GM23248 (cell line): Measurements from ENCODE around the gene C1GALT1C1. TPM values are rescaled to one million over a fixed set of nuclear protein-coding genes. Genes with fewer than 3 reads are reported as not detected.

Source experiments
- DNase-seq: peaks from one replicate; pipeline ENCODE4 v3.0.0-alpha.2; 2015
- H2AFZ ChIP-seq: fragments of 200-600 bp; sonication (generic); 2 replicates; pipeline ENCODE4 v1.6.1; 2016; ENCODE audit warnings: antibody characterized with exemption
- H3F3A ChIP-seq: fragments of 200-600 bp; sonication (generic); 2 replicates; pipeline ENCODE4 v1.6.1; 2016; ENCODE audit warnings: mild to moderate bottlenecking, antibody characterized with exemption, mixed run types; ENCODE audit not compliant: insufficient read depth
- H3K27ac ChIP-seq: fragments of 200-600 bp; sonication (generic); 2 replicates; pipeline ENCODE4 v1.5.1; 2016; ENCODE audit warnings: mild to moderate bottlenecking
- H3K27me3 ChIP-seq: fragments of 200-600 bp; sonication (generic); replicated peaks from 2 replicates; pipeline ENCODE4 v1.6.1; 2016; ENCODE audit warnings: mild to moderate bottlenecking; ENCODE audit not compliant: insufficient read depth
- H3K36me3 ChIP-seq: fragments of 200-600 bp; sonication (generic); 2 replicates; pipeline ENCODE4 v1.6.1; 2016; ENCODE audit warnings: low read depth, mild to moderate bottlenecking
- H3K4me1 ChIP-seq: fragments of 200-600 bp; sonication (generic); 2 replicates; pipeline ENCODE4 v1.6.1; 2016; ENCODE audit warnings: mild to moderate bottlenecking; ENCODE audit not compliant: insufficient read depth
- H3K4me2 ChIP-seq: fragments of 200-600 bp; sonication (generic); one replicate; pipeline ENCODE4 v1.6.1; 2016; ENCODE audit warnings: mild to moderate bottlenecking; ENCODE audit not compliant: unreplicated experiment
- H3K4me3 ChIP-seq: fragments of 200-600 bp; sonication (generic); 2 replicates; pipeline ENCODE4 v1.5.1; 2016; ENCODE audit warnings: mild to moderate bottlenecking
- H3K79me2 ChIP-seq: fragments of 200-600 bp; sonication (generic); 2 replicates; pipeline ENCODE4 v1.6.1; 2016; ENCODE audit warnings: mild to moderate bottlenecking; ENCODE audit not compliant: insufficient read depth
- H3K9ac ChIP-seq: fragments of 200-600 bp; sonication (generic); 2 replicates; pipeline ENCODE4 v1.6.1; 2016; ENCODE audit warnings: mild to moderate bottlenecking
- H3K9me2 ChIP-seq: fragments of 200-600 bp; sonication (generic); 2 replicates; pipeline ENCODE4 v1.6.1; 2016; ENCODE audit warnings: mixed run types, mild to moderate bottlenecking, moderate library complexity; ENCODE audit not compliant: insufficient read depth
- H3K9me3 ChIP-seq: fragments of 200-600 bp; sonication (generic); one replicate; pipeline ENCODE4 v1.6.1; 2017; ENCODE audit warnings: low read depth
- H4K20me1 ChIP-seq: fragments of 200-600 bp; sonication (generic); 2 replicates; pipeline ENCODE4 v1.6.0; 2016; ENCODE audit not compliant: insufficient read depth
- EZH2 ChIP-seq: fragments of 200-600 bp; sonication (generic); IDR thresholded peaks from 2 replicates; pipeline ENCODE4 v1.6.1; 2018; ENCODE audit warnings: antibody characterized with exemption, mild to moderate bottlenecking; ENCODE audit not compliant: insufficient read depth, poor library complexity, severe bottlenecking
- EZH2phosphoT487 ChIP-seq: fragments of 200-600 bp; sonication (generic); IDR thresholded peaks from 2 replicates; pipeline ENCODE4 v1.6.1; 2018; ENCODE audit warnings: antibody characterized with exemption, moderate library complexity, mild to moderate bottlenecking, low read depth; ENCODE audit not compliant: insufficient read depth
- WGBS, 2 experiments: methylation state at CpG; one replicate each; pipeline ENCODE4 v1.1.6; 2015 to 2017; ENCODE audit warnings: low lambda C conversion rate in 2 of 2, low coverage in 1 of 2; ENCODE audit errors: missing lambda C conversion rate in 2 of 2; 5-methylcytosine and 5-hydroxymethylcytosine counted together
- in situ Hi-C: fragments of 300-500 bp; cut with MboI; formaldehyde crosslinking; loops from 2 replicates; pipeline ENCODE4 v1.15.0; 2020
- polyA plus RNA-seq: library from polyadenylated mRNA; unstranded; fragments of >200 nt; fragmentation: Nextera tagmentation; extraction: Ambion mirVana; gene quantifications from 2 replicates; pipeline ENCODE4 v1.2.1, GENCODE V29; 2016
- total RNA-seq: library from RNA; depleted of rRNA; stranded (reverse); fragments of >200 nt; shearing (Covaris generic); gene quantifications from 2 replicates; pipeline ENCODE4 v1.2.3, GENCODE V29; 2014; rRNA removed

Gene C1GALT1C1
- 58.3 and 69.2 TPM in 2 replicates for total RNA-seq
- 78.6 and 80.5 TPM in 2 replicates for polyA plus RNA-seq

DNA sequence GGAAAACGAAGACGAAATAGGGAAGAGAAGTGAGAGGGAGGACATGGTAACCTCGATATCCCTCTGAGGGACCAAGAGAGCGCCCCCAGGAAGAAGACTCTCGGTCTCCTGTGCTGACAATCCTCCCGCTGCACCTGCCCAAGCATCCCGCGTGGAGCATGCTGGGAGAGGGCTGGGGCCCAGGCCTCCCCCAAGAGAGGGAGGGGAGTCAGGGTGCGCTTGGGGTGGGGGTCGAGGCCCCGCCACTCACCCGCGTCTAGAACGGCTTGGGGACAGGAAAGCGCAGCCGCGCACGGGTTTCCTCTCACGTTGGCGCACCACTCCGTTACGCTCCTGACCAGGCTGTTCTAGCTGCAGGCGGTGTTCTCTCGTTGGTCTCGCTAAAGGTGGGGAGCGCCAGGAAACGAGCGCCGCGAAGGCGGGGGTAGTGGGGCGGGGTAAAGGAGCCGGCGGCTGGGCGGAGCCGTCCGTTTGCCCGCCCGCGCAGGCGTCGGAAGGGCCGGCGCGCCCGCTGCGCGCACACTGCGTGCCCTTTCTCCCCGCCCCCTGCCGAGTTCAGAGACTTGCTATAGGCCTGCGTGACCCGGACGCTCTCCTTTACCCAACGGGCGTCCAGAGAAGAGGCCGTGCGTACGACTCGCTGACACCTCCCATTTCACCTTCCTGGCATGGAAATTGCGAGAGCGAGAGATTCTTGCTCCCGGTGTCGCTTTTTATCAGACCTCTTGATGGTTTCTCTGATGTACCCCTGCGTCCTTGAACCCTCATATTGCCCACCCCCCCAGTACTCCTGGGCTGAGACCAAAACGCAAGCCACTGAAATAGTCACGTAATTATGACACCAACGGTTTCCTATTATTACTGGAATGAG, at the start of gene C1GALT1C1:
C1GALT1C1 (minus strand) TSS at position 388 of the 871 bp plus-strand sequence. CDS start 2,888 bp downstream, outside the sequence.
- no peaks in the 10 kb centered on the region for H4K20me1 ChIP-seq
- H3F3A ChIP-seq = 0 out of 2 replicates have a peak, but pooled peaks cover 7% of the 10 kb centered on the region
- H3K27ac ChIP-seq = peak within 1 kb of the TSS; percentile 91
- H3K36me3 ChIP-seq = no peaks in the 10 kb centered on the region
- TF ChIP-seq EZH2phosphoT487 (no peak), EZH2 (no peak)
- H3K79me2 ChIP-seq = peaks cover 29% of the 10 kb centered on the region
- peak; percentile 96 for DNase-seq
- in situ Hi-C loops = no loop called here
- peak within 1 kb of the TSS; percentile 84 for H3K4me2 ChIP-seq
- H3K9ac ChIP-seq = peak within 1 kb of the TSS; percentile 85
- peaks cover 38% of the 10 kb centered on the region; the same call in 1 of the 2 replicates for H3K4me1 ChIP-seq
- H3K4me3 ChIP-seq = peak within 1 kb of the TSS; percentile 80
- peak within 1 kb of the TSS; percentile 91 for H2AFZ ChIP-seq
- 0 to 1% methylated on average over 21 to 25 of the region's 68 CpGs for WGBS, 2 experiments
- no peaks in the 10 kb centered on the region for H3K9me3 ChIP-seq
- no peaks in the 10 kb centered on the region for H3K27me3 ChIP-seq
- no peaks in the 10 kb centered on the region for H3K9me2 ChIP-seq

DNA sequence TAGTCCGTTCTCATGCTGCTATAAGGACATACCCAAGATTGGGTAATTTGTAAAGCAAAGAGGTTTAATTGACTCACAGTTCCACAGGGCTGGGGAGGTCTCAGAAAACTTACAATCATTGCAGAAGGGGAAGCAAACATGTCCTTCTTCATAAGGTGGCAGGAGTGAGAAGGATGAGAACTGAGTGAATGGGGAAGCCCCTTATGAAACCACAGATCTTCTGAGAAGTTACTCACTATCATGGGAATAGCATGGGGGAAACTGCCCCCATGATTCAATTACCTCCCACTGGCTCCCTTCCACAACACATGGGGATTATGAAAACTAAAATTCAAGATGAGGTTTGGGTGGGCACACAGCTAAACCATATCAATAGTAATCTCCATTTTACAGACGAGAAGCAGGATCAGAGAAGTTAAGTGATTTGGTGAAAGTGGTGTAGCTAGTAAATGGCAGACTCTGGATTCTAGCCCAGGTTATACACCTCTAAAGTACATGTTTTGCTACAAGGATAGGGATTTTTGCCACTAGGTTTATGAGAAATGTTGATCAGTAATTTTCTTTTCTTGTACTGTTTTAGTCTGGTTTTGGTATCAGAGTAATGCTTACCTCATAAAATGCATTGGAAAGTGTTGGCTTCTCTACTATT, 47.3 kb upstream of the C1GALT1C1 start:
- H3K4me3 ChIP-seq = no peak overlapping the region
- peaks cover 9% of the 10 kb centered on the region for H3F3A ChIP-seq
- DNase-seq = no peak
- no peaks in the 10 kb centered on the region for H3K9me3 ChIP-seq
- in situ Hi-C loops = no loop called here
- no peak overlapping the region for H3K4me2 ChIP-seq
- H3K36me3 ChIP-seq = no peaks in the 10 kb centered on the region
- TF ChIP-seq EZH2 (no peak), EZH2phosphoT487 (no peak)
- peaks cover 9% of the 10 kb centered on the region for H3K4me1 ChIP-seq
- H3K79me2 ChIP-seq = no peaks in the 10 kb centered on the region
- no peaks in the 10 kb centered on the region for H4K20me1 ChIP-seq
- no peaks in the 10 kb centered on the region for H3K27me3 ChIP-seq
- no peak overlapping the region for H2AFZ ChIP-seq
- no peaks in the 10 kb centered on the region for H3K9me2 ChIP-seq
- no peak overlapping the region for H3K9ac ChIP-seq
- no peak overlapping the region for H3K27ac ChIP-seq
- WGBS, 2 experiments = 95 to 96% methylated on average over 2 of the region's 2 CpGs

DNA sequence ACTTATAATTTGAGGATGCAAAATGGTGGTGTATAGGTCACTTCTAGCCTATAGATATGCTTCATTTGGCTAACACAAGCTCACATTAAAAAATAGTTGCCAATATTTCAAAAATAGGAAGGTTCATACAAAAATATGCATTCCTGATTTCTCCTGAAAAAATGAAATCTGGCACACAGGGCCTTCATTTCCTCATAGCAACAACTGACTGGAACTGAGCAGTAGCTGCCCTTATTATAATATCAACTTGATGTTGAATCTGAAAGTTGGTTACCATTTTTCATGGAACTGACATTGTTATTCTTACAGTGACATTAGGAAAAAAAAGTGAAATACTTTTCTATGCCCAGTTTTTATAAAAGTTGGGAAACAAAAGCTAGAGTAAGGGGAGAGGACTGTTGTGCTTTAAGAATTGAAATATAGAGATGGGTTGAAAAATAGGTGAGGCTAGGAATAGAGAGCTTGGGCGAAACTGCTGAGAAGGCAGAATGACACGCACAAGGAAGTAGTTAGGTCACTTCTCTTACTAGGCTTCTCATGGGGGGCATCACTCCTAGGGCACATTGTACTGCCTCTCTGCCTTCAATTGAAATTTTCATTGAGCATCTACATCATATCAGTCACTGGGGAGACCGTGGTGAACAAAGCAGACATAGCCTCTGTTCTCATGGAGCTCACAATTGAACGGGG, 43.1 kb upstream of the C1GALT1C1 start:
- TF ChIP-seq EZH2phosphoT487 (no peak), EZH2 (no peak)
- Histone ChIP-seq H3K4me3 (no peak overlapping the region; the same call in 1 of the 2 replicates), H3K9ac (peak overlapping the region; percentile 47; the same call in 1 of the 2 replicates), H4K20me1 (no peaks in the 10 kb centered on the region), H3K27ac (peak overlapping the region; percentile 83), H2AFZ (no peak overlapping the region), H3K9me2 (no peaks in the 10 kb centered on the region), H3K27me3 (no peaks in the 10 kb centered on the region), H3F3A (peaks cover 18% of the 10 kb centered on the region), H3K36me3 (no peaks in the 10 kb centered on the region), H3K9me3 (no peaks in the 10 kb centered on the region), H3K4me1 (peaks cover 18% of the 10 kb centered on the region), H3K4me2 (peak overlapping the region; percentile 46), H3K79me2 (no peaks in the 10 kb centered on the region)
- DNase-seq = no peak
- in situ Hi-C loops = no loop called here
- 98 to 100% methylated on average over 4 of the region's 4 CpGs for WGBS, 2 experiments

DNA sequence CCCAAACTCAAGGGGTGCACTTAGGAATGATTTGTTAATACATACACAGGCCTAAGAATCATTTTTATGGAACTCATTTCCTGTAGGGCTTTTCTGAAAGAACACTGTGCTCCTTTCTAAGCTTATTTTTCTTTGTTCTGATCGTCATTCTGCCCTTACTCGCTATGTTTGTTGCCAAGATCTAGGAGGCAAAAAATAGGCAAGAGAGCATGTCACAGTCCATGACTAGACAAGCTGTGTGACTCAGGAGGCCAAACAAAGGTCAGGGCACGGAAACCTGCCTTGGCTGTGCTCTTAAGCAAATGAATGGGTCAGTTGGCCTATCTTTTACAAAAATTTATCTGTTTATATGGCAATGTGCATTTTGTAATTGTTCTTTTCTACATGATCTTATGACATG, 42.5 kb upstream of the C1GALT1C1 start:
- peak overlapping the region; percentile 47 for H3K9ac ChIP-seq
- 0 to 8% methylated on average over 3 of the region's 3 CpGs for WGBS, 2 experiments
- H3K27ac ChIP-seq = peak overlapping the region; percentile 83

More for the DNA sequence above, 42.5 kb upstream of the C1GALT1C1 start:
- H3K79me2 ChIP-seq = no peaks in the 10 kb centered on the region
- H3K4me2 ChIP-seq = peak overlapping the region; percentile 46
- no peaks in the 10 kb centered on the region for H4K20me1 ChIP-seq
- DNase-seq = peak; percentile 87
- no peaks in the 10 kb centered on the region for H3K36me3 ChIP-seq
- H3K27me3 ChIP-seq = no peaks in the 10 kb centered on the region
- peaks cover 18% of the 10 kb centered on the region for H3K4me1 ChIP-seq
- peaks cover 18% of the 10 kb centered on the region for H3F3A ChIP-seq
- no peak overlapping the region; the same call in 1 of the 2 replicates for H3K4me3 ChIP-seq
- in situ Hi-C loops = no loop called here
- no peaks in the 10 kb centered on the region for H3K9me3 ChIP-seq
- no peaks in the 10 kb centered on the region for H3K9me2 ChIP-seq
- no peak overlapping the region for H2AFZ ChIP-seq
- TF ChIP-seq EZH2phosphoT487 (no peak), EZH2 (no peak)
